CD8-positive, alpha-beta memory T cell (primary cell): ENCODE results near the gene EIF6. TPM values are rescaled to one million over a fixed set of nuclear protein-coding genes. Genes with fewer than 3 reads are reported as not detected.

Experiments
- polyA plus RNA-seq: library from polyadenylated mRNA; unstranded; fragments of 300-500 nt; fragmentation: Illumina TruSeq; gene quantifications from one replicate; pipeline ENCODE4 v1.2.3, GENCODE V29; 2021
- total RNA-seq, 2 experiments: library from RNA; stranded (reverse); gene quantifications; one replicate each; pipeline ENCODE4 v1.2.3, GENCODE V29; 2021

The EIF6 gene
- total and polyA plus RNA-seq, 3 experiments from 2014 or later, result 171 to 207 (median 204) TPM

Other genes with a start within 250 kb of the EIF6 start
- 10 to 100 TPM; 51.2 to 53.4 TPM for gene TRPC4AP, start 192.0 kb downstream of the EIF6 start, total RNA-seq
- gene TRPC4AP, start 192.0 kb downstream of the EIF6 start, polyA plus RNA-seq, result 59.8 TPM
- gene EDEM2, start 137.4 kb downstream of the EIF6 start, total RNA-seq, result 10 to 100 TPM; 19.3 to 20.1 TPM
- 48.4 TPM for gene EDEM2, start 137.4 kb downstream of the EIF6 start, polyA plus RNA-seq
- 1 to 10 TPM; 2.6 to 2.7 TPM for gene PROCR, start 112.7 kb downstream of the EIF6 start, total RNA-seq
- gene PROCR, start 112.7 kb downstream of the EIF6 start, polyA plus RNA-seq, result 10.7 TPM
- gene MMP24, start 58.1 kb downstream of the EIF6 start, total RNA-seq, result under 1 TPM in 1 of 2 experiments, not detected in 1; 0.07 TPM
- 0.18 TPM for gene MMP24, start 58.1 kb downstream of the EIF6 start, polyA plus RNA-seq
- 10 to 100 TPM; 36.5 to 36.6 TPM for gene MMP24OS, start 6.7 kb downstream of the EIF6 start, total RNA-seq
- 14.0 TPM for gene MMP24OS, start 6.7 kb downstream of the EIF6 start, polyA plus RNA-seq
- gene FAM83C, start 7.7 kb upstream of the EIF6 start, total RNA-seq, result not detected
- not detected for gene FAM83C, start 7.7 kb upstream of the EIF6 start, polyA plus RNA-seq
- gene UQCC1, start 127.2 kb upstream of the EIF6 start, total RNA-seq, result 10 to 100 TPM; 64.5 to 71.0 TPM
- gene UQCC1, start 127.2 kb upstream of the EIF6 start, polyA plus RNA-seq, result 14.3 TPM
- gene GDF5, start 153.5 kb upstream of the EIF6 start, total RNA-seq, result not detected
- not detected for gene GDF5, start 153.5 kb upstream of the EIF6 start, polyA plus RNA-seq
- gene CEP250, start 170.8 kb upstream of the EIF6 start, total RNA-seq, result 10 to 100 TPM; 34.8 to 42.2 TPM
- 17.2 TPM for gene CEP250, start 170.8 kb upstream of the EIF6 start, polyA plus RNA-seq
- not detected for gene C20orf173, start 244.9 kb upstream of the EIF6 start, total RNA-seq
- gene C20orf173, start 244.9 kb upstream of the EIF6 start, polyA plus RNA-seq, result not detected